Measurements from ENCODE around the gene TTC39B. TPM values are rescaled to one million over a fixed set of nuclear protein-coding genes. Genes with fewer than 3 reads are reported as not detected.

The TTC39B gene
- total RNA-seq, 2 donors from 2014 or later, result 53.5 to 69.5 TPM

DNA sequence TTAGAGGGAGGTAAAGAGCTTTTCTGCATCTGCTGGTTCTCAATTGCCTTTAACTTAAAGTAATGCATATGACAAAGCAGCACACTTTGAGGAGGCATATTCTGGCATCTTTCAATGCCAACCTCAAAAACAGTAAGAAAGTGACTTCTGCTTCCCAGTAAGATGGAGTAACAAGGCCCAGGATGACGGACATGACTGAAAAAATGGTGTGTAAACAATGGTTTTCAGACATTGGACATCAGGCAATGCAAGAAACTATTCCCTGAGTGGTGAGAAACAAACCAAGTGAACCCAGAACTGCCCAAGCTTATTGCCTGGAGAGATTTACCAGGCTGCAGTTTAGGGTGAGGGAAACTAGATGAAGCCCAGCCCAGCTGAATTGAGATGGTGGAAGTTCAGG is 39.8 kb upstream of the TTC39B start:
- peaks cover 15% of the 10 kb centered on the region for H3K9me3 Mint-ChIP-seq
- H3K27ac Mint-ChIP-seq, result peak overlapping the region; percentile 40
- TF ChIP-seq, protein P1, sequence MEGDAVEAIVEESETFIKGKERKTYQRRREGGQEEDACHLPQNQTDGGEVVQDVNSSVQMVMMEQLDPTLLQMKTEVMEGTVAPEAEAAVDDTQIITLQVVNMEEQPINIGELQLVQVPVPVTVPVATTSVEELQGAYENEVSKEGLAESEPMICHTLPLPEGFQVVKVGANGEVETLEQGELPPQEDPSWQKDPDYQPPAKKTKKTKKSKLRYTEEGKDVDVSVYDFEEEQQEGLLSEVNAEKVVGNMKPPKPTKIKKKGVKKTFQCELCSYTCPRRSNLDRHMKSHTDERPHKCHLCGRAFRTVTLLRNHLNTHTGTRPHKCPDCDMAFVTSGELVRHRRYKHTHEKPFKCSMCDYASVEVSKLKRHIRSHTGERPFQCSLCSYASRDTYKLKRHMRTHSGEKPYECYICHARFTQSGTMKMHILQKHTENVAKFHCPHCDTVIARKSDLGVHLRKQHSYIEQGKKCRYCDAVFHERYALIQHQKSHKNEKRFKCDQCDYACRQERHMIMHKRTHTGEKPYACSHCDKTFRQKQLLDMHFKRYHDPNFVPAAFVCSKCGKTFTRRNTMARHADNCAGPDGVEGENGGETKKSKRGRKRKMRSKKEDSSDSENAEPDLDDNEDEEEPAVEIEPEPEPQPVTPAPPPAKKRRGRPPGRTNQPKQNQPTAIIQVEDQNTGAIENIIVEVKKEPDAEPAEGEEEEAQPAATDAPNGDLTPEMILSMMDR (conservative IDR thresholded peaks at IDR 0.05), result no peak
- Histone ChIP-seq H3K4me1 (ENCODE audit: control insufficient read depth, insufficient read depth, low read length) (no peaks in the 10 kb centered on the region), H3K9ac (ENCODE audit: extremely low read depth, low read length, poor library complexity, severe bottlenecking) (no peak overlapping the region), H3K27me3 (ENCODE audit: control insufficient read depth, insufficient read depth, low read length, poor library complexity, severe bottlenecking) (no peaks in the 10 kb centered on the region), H3K9me3 (ENCODE audit: control insufficient read depth, low read length) (peaks cover 15% of the 10 kb centered on the region), H3K36me3 (ENCODE audit: control insufficient read depth, insufficient read depth, low read length) (no peaks in the 10 kb centered on the region), H3K4me3 (ENCODE audit: low read length) (no peak overlapping the region), H3K27ac (ENCODE audit: low read depth, low read length) (no peak overlapping the region)
- DNase-seq, result no peak
- 0% methylated on average over 1 of the region's 1 CpG for WGBS, 2 experiments (ENCODE audit: insufficient coverage in 1 of 2, insufficient read length in 1 of 2)
- H3K4me3 Mint-ChIP-seq, result no peak overlapping the region
- no peaks in the 10 kb centered on the region for H3K27me3 Mint-ChIP-seq (ENCODE audit: insufficient read depth)
- H3K36me3 Mint-ChIP-seq (ENCODE audit: low read depth), result peaks cover 4% of the 10 kb centered on the region
- peaks cover 13% of the 10 kb centered on the region for H3K4me1 Mint-ChIP-seq

DNA sequence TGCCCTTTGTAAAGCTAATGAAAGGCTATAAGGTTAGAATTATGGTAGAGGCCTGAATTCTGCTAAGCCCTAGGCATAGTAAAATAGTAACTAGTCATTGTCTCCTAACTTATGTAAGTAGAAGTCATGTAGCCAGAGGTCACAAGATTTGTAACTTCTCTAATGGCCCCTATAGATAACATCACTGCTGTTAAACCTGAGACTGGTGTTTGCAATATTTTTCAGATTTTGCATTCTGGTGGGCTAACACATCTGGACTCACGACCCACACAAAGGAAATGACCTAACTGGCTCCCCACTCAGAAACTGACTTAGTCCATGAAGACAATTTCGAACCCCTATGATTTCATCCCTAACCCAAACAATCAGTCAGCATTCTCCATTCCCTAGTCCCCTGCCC is 37.2 kb upstream of the TTC39B start:
- 91 to 100% methylated on average over 1 to 2 of the region's 2 CpGs for WGBS, 2 experiments (ENCODE audit: insufficient coverage in 1 of 2, insufficient read length in 1 of 2)
- Histone ChIP-seq H3K9me3 (ENCODE audit: control insufficient read depth, low read length) (peaks cover 20% of the 10 kb centered on the region), H3K27ac (ENCODE audit: low read depth, low read length) (no peak overlapping the region), H3K27me3 (ENCODE audit: control insufficient read depth, insufficient read depth, low read length, poor library complexity, severe bottlenecking) (no peaks in the 10 kb centered on the region), H3K4me3 (ENCODE audit: low read length) (no peak overlapping the region), H3K4me1 (ENCODE audit: control insufficient read depth, insufficient read depth, low read length) (no peaks in the 10 kb centered on the region), H3K9ac (ENCODE audit: extremely low read depth, low read length, poor library complexity, severe bottlenecking) (no peak overlapping the region), H3K36me3 (ENCODE audit: control insufficient read depth, insufficient read depth, low read length) (no peaks in the 10 kb centered on the region)
- peaks cover 28% of the 10 kb centered on the region for H3K9me3 Mint-ChIP-seq
- H3K4me1 Mint-ChIP-seq, result peaks cover 13% of the 10 kb centered on the region
- H3K4me3 Mint-ChIP-seq, result no peak overlapping the region
- H3K36me3 Mint-ChIP-seq (ENCODE audit: low read depth), result peaks cover 5% of the 10 kb centered on the region
- H3K27ac Mint-ChIP-seq, result peak overlapping the region; percentile 18
- TF ChIP-seq, protein P1 (conservative IDR thresholded peaks at IDR 0.05), result no peak
- no peak for DNase-seq
- no peaks in the 10 kb centered on the region for H3K27me3 Mint-ChIP-seq (ENCODE audit: insufficient read depth)

DNA sequence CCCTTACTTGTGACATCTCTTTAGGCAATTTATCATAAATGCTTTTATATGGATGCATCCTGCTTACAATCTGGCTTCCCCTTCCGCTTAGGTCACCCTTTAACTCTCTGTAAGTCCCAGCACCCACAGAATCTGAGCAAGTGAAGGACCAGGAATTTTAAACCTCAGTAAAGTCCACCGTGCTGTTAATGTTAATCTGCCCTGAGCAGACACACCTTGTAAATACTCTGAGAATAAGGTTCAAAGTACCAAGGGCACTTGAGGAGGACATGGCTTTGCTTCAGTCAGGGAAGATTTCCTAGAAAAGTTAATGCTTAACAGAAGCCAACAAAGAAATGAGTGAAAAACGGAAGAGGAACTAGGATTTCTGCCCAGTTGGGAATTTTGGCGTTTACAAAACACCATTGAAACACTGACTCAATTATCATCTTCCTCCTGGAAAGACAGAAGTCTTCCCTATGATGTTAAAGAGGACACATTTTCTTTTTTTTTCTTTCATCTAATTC is 26.4 kb upstream of the TTC39B start:
- peaks cover 28% of the 10 kb centered on the region for H3K9me3 ChIP-seq (ENCODE audit: control insufficient read depth, low read length)
- H3K27ac ChIP-seq (ENCODE audit: low read depth, low read length), result no peak overlapping the region
- 82% methylated on average over 4 of the region's 4 CpGs for WGBS, 2 experiments (ENCODE audit: insufficient coverage in 1 of 2, insufficient read length in 1 of 2)
- H3K4me1 ChIP-seq (ENCODE audit: control insufficient read depth, insufficient read depth, low read length), result peaks cover 5% of the 10 kb centered on the region
- no peaks in the 10 kb centered on the region for H3K27me3 ChIP-seq (ENCODE audit: control insufficient read depth, insufficient read depth, low read length, poor library complexity, severe bottlenecking)
- DNase-seq, result no peak
- TF ChIP-seq, protein P1 (conservative IDR thresholded peaks at IDR 0.05), result no peak
- peak overlapping the region; percentile 58 for H3K4me3 ChIP-seq (ENCODE audit: low read length)
- Mint-ChIP-seq H3K4me3 (no peak overlapping the region), H3K27ac (peak overlapping the region; percentile 6), H3K36me3 (ENCODE audit: low read depth) (peaks cover 4% of the 10 kb centered on the region), H3K4me1 (peaks cover 27% of the 10 kb centered on the region), H3K9me3 (peaks cover 36% of the 10 kb centered on the region), H3K27me3 (ENCODE audit: insufficient read depth) (no peaks in the 10 kb centered on the region)
- no peaks in the 10 kb centered on the region for H3K36me3 ChIP-seq (ENCODE audit: control insufficient read depth, insufficient read depth, low read length)
- H3K9ac ChIP-seq (ENCODE audit: extremely low read depth, low read length, poor library complexity, severe bottlenecking), result no peak overlapping the region

Data from endodermal cell (in vitro differentiated cells).